GM19240 (cell line): Measurements from ENCODE around the gene AMOT.

ENCODE experiments used
- DNase-seq: peaks from one replicate; pipeline ENCODE4 v3.0.0; 2011; ENCODE audit warnings: low spot score; ENCODE audit not compliant: insufficient read length

The AMOT gene

GRCh38 chrX:112839856-112840255 is 775 bp downstream of the AMOT start:
- DNase-seq = no peak

GRCh38 chrX:112837531-112837930 is 3.1 kb downstream of the AMOT start:
- no peak for DNase-seq

GRCh38 chrX:112835019-112835418 is 5.6 kb downstream of the AMOT start:
- no peak for DNase-seq

GRCh38 chrX:112834031-112834845 is 6.4 kb downstream of the AMOT start:
- no peak for DNase-seq

GRCh38 chrX:112832481-112833095 is 8.0 kb downstream of the AMOT start:
- DNase-seq = no peak

GRCh38 chrX:112830540-112830939 is 10.1 kb downstream of the AMOT start:
- DNase-seq = no peak

- DNase-seq = no peak
Observed at GRCh38 chrX:112827292-112827903, 13.2 kb downstream of the AMOT start.

- no peak for DNase-seq
Observed at GRCh38 chrX:112826023-112826422, 14.6 kb downstream of the AMOT start.

GRCh38 chrX:112822892-112823291 is 17.7 kb downstream of the AMOT start:
- DNase-seq = no peak

GRCh38 chrX:112820364-112821268 is 20.0 kb downstream of the AMOT start:
- DNase-seq = no peak

GRCh38 chrX:112819813-112820212 is 20.8 kb downstream of the AMOT start:
- no peak for DNase-seq

GRCh38 chrX:112819008-112819640 is 21.5 kb downstream of the AMOT start:
- DNase-seq = no peak

GRCh38 chrX:112818114-112819007 is 22.3 kb downstream of the AMOT start:
- no peak for DNase-seq

GRCh38 chrX:112816908-112817307 is 23.7 kb downstream of the AMOT start:
- no peak for DNase-seq

GRCh38 chrX:112814496-112814895 is 26.1 kb downstream of the AMOT start:
- no peak for DNase-seq

- DNase-seq = no peak
Observed at GRCh38 chrX:112812741-112813140, 27.9 kb downstream of the AMOT start.

GRCh38 chrX:112808651-112809195 is 31.9 kb downstream of the AMOT start:
- no peak for DNase-seq

- no peak for DNase-seq
Observed at GRCh38 chrX:112808007-112808406, 32.6 kb downstream of the AMOT start.

GRCh38 chrX:112803060-112803459 is 37.6 kb downstream of the AMOT start:
- DNase-seq = no peak

GRCh38 chrX:112802541-112802940 is 38.1 kb downstream of the AMOT start:
- no peak for DNase-seq
